ENCODE data around the gene LHFPL5. TPM values are rescaled to one million over a fixed set of nuclear protein-coding genes. Genes with fewer than 3 reads are reported as not detected.

LHFPL5 gene
- polyA plus RNA-seq, 10 donors, result not detected

GRCh38 chr6:35790683-35791082, 14.5 kb upstream of the LHFPL5 start:
- DNase-seq, result no peak

GRCh38 chr6:35794536-35795452, 10.4 kb upstream of the LHFPL5 start:
- no peak for DNase-seq

DNA sequence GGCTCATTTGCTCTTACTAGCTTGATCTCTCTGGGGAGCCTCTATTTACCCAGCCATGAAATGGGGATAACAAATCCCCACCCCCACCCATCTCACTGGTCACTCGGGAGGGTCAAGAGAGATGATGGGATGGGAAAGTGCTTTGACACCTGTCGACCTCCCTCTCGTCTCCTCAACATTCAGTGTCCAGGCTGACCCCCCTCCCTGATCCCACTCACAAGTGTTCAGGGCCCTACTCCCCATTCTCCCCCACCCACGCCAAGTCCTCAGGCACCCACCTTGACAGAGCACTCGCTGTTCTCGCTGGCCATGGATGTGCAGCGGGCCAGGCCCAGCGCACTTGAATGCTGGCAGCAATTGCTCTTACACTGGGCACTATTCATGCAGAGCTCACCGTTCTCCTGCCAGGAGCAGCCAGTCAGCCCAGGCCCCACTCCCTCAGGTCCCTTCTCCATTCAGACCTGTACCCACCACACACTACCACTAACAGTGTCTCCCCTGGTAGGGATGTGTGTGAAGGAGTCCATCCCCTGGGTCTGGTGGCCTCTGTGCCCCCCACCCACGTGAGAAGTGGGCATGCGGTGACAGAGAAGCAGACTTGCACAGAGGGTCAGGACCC, 9.6 kb upstream of the LHFPL5 start:
- no peak for DNase-seq

GRCh38 chr6:35796236-35796635, 8.9 kb upstream of the LHFPL5 start:
- no peak for DNase-seq

GRCh38 chr6:35797837-35798526, 7.2 kb upstream of the LHFPL5 start:
- no peak for DNase-seq

DNA sequence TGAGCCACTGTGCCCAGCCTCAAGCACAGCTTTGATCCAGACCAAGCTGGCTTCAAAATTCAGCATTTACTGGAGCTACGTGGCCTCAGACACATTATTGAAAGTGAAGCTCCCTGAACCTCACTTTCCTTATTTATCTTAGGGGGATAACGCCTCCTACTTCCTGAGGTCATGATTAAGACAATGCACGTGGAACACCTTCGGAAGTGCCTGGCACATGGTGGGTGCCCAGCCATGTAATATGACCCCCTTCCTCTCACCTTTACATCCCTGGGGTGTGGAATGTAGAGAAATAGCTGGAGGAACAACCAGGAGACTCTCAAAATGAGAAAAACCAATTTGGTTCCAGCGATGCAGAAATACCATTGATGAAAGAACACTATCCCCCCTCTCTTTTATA, 6.4 kb upstream of the LHFPL5 start:
- DNase-seq, result no peak

- DNase-seq, result no peak
Observed at GRCh38 chr6:35801148-35801547, 4.0 kb upstream of the LHFPL5 start.

- DNase-seq, result peak in 1 of 3 donors; percentile 12
Observed at GRCh38 chr6:35808688-35809087, 3.5 kb downstream of the LHFPL5 start.

DNA sequence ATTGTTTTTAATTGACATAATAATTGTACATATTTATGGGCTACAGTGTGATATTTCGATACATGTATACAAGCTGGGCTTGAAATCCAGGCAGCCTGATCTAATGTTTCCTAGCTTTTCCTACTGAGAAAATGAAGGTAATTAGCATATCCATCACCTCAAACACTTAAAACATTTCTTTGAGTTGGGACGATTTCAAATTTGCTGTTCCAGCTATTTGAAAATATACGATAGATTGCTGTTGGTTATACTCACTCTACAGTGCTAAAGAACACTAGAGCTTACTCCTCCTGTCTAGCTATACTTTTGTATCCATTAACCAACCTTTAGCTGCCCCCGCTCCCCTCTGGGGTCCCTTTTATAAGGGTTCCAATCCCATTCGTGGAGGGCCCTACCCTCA, 4.7 kb downstream of the LHFPL5 start:
- no peak for DNase-seq

GRCh38 chr6:35810971-35811698, 6.0 kb downstream of the LHFPL5 start:
- DNase-seq, result peak in 1 of 3 donors; percentile 13

- no peak for DNase-seq
Observed at GRCh38 chr6:35811699-35811995, 6.5 kb downstream of the LHFPL5 start.

GRCh38 chr6:35817515-35817914, 12.4 kb downstream of the LHFPL5 start:
- DNase-seq, result no peak

GRCh38 chr6:35823601-35824000, 18.4 kb downstream of the LHFPL5 start:
- no peak for DNase-seq

- DNase-seq, result no peak
Observed at GRCh38 chr6:35824552-35825192, 19.5 kb downstream of the LHFPL5 start.

DNA sequence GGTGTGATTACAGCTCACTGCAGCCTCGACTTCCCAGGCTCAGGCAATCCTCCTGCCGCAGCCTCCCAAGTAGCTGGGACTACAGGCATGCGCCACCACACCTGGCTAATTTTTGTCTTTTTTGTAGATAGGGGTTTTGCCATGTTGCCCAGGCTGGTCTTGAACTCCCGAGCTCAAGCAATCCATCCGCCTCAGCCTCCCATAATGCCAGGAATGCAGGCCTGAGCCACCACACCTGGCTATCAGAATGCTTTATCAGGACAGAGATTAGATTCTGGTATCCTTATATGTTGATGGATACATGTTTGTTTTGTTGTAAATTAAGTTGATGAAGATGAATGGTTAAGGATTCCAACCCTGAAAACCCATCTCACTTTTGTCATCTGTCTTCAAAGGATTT, 24.2 kb downstream of the LHFPL5 start:
- DNase-seq, result no peak

- DNase-seq, result no peak
Observed at GRCh38 chr6:35831257-35832007, 26.3 kb downstream of the LHFPL5 start.

DNA sequence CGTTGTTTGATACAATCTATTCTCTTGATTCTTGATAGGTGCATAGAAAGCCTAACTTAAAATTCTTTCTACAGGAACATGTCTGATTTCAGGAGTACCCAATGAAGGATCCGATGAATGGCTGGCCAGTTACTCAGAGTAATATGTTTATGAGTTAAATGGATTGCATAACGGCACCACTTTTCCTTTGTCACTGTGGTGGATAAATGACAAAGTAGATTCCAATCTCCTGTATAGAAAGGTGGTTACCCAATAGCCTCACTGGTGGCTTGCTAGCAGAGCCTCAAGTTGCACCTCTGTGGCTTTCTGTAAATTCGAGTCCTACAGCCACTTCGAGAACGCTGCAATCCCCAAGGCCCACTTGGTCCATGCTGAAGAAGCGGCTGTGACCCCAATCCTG, 28.4 kb downstream of the LHFPL5 start:
- DNase-seq, result no peak

DNA sequence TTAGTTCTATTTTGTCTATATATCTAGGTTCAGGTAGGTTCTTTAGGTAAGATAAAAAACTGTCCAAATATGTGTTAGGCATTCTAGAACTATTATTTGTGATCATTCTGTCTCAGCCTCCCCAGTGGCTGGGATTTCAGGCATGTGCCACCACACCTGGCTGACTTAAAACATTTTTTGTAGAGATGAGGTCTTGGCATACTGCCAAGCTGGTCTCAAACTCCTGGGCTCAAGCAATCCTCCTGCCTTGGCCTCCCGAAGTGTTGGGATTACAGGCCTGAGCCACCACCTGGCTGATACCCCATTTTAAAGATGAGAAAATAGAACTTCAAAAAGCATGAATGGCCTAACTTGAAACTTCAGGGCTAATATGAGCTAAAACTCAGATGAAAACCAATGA, 33.9 kb downstream of the LHFPL5 start:
- no peak for DNase-seq

- no peak for DNase-seq
Observed at GRCh38 chr6:35842381-35842780, 37.2 kb downstream of the LHFPL5 start.

DNA sequence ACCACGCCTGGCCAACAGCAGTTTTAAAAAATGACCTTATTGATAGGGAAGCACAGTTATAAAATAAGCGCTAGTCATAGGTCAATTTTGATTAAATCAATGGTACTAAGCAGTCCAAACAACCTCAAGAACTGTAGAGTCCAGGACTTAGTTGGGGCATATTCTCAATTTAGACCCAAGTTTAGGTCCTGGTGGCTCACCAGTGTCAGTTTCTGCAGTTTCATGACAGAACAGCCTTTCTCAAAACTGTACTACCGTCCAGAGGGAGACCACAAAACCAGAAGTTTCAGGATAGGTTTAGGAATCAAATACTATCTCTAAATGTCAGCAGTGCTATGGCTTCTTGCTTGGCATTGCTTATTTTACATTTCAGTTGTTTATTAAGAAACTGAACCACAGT, 39.1 kb downstream of the LHFPL5 start:
- DNase-seq, result no peak

DNA sequence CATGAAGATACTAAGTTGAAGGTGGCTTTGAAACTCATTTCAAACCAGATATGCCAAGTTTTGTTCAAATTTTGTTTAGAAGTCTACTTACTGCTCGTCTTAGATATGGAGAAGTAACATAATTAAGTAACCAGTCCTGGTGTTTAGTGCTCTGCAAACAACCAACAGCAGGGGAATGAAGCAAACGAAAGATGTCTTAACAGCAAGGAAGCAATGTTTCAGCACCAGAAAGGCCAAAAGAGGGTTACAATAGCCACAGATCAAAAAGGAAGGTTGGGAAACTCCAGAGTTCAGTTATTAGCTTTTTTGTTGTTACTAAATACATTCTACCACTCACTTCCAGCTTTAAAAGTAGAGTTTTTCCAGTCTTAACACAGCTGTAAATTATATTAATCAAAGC, 45.1 kb downstream of the LHFPL5 start:
- no peak for DNase-seq

Measured in muscle of back (tissue), 11 donors.